NCI-H1694 (cell line): Measurements from ENCODE around the gene ANK3.

Experiments
- DNase-seq: peaks from one replicate; lab custom pipeline; 2025; lab: John Stamatoyannopoulos, UW

The ANK3 gene

GRCh38 chr10:60172363-60172990 is 217.2 kb downstream of the ANK3 start:
- DNase-seq: no peak

GRCh38 chr10:60171436-60172013 is 218.2 kb downstream of the ANK3 start:
- no peak for DNase-seq

GRCh38 chr10:60170250-60170649 is 219.4 kb downstream of the ANK3 start:
- no peak for DNase-seq

- DNase-seq: no peak
Measured at GRCh38 chr10:60169111-60169510, 220.6 kb downstream of the ANK3 start.

- DNase-seq: no peak
Measured at GRCh38 chr10:60167050-60167449, 222.6 kb downstream of the ANK3 start.

- DNase-seq: no peak
Measured at GRCh38 chr10:60163786-60164185, 225.9 kb downstream of the ANK3 start.

- DNase-seq: no peak
Measured at GRCh38 chr10:60162631-60163030, 227.0 kb downstream of the ANK3 start.

GRCh38 chr10:60155943-60156683 is 233.6 kb downstream of the ANK3 start:
- DNase-seq: no peak

GRCh38 chr10:60155099-60155877 is 234.4 kb downstream of the ANK3 start:
- no peak for DNase-seq

- DNase-seq: no peak
Measured at GRCh38 chr10:60149003-60149402, 240.7 kb downstream of the ANK3 start.

GRCh38 chr10:60148266-60148840 is 241.3 kb downstream of the ANK3 start:
- no peak for DNase-seq

GRCh38 chr10:60147576-60148265 is 242.0 kb downstream of the ANK3 start:
- DNase-seq: no peak

- no peak for DNase-seq
Measured at GRCh38 chr10:60147025-60147424, 242.7 kb downstream of the ANK3 start.

GRCh38 chr10:60144099-60144498 is 245.6 kb downstream of the ANK3 start:
- DNase-seq: no peak

GRCh38 chr10:60142736-60143135 is 246.9 kb downstream of the ANK3 start:
- no peak for DNase-seq

- DNase-seq: no peak
Measured at GRCh38 chr10:60141896-60142559, 247.6 kb downstream of the ANK3 start.

- DNase-seq: no peak
Measured at GRCh38 chr10:60140651-60141632, 248.7 kb downstream of the ANK3 start.

- DNase-seq: no peak
Measured at GRCh38 chr10:60139798-60140566, 249.7 kb downstream of the ANK3 start.

GRCh38 chr10:60139290-60139689 is 250.4 kb downstream of the ANK3 start:
- DNase-seq: no peak
